ENCODE data around the gene DBN1.

DNA sequence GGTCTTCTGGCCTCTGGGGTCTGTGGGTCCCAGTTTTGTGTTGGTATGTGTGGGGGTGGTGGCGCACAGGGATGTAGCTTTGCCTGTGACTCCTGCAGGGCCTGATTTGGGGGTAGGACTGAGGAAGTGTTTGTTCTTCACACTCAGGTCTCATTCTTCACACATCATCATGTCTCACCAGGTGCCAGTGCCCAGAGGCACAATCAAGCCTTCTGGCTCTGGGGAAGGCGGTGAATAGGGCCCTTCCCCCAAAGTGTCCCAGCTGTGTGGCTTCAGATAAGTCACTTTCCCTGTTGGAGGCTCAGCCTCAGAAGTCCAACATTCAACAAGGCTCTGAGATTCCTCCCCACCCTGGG lies 5.1 kb downstream of the DBN1 start:
- TF ChIP-seq, protein P1, sequence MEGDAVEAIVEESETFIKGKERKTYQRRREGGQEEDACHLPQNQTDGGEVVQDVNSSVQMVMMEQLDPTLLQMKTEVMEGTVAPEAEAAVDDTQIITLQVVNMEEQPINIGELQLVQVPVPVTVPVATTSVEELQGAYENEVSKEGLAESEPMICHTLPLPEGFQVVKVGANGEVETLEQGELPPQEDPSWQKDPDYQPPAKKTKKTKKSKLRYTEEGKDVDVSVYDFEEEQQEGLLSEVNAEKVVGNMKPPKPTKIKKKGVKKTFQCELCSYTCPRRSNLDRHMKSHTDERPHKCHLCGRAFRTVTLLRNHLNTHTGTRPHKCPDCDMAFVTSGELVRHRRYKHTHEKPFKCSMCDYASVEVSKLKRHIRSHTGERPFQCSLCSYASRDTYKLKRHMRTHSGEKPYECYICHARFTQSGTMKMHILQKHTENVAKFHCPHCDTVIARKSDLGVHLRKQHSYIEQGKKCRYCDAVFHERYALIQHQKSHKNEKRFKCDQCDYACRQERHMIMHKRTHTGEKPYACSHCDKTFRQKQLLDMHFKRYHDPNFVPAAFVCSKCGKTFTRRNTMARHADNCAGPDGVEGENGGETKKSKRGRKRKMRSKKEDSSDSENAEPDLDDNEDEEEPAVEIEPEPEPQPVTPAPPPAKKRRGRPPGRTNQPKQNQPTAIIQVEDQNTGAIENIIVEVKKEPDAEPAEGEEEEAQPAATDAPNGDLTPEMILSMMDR (IDR thresholded peaks at IDR 0.05): no peak
- no peak for TF ChIP-seq POLR2A (IDR thresholded peaks at IDR 0.05)
